Measurements from ENCODE around the gene CERT1.
"Not testable (repeated sequence)": the region's sequence is repeated elsewhere in the genome, so short reads cannot be mapped to it uniquely, and the experiment has no call there.

Gene CERT1

DNA sequence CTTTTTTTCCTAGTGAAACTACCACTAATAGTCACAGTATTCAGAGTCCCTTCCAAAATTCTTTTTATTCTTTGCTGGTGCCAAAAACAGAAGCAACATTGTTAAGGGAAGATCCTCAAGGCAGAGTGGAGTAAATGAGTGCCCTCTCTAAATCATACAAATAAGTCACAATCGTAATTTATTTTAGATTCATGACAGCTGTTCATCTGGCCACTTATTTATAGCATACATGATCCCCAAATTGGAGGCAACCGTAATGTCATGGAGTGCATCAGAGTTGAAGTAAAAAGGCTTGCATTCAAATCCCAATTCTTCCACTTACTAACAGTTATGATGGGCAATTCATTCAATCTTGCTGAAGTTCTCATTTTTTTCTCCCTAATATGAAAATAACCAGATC lies 33.7 kb upstream of the CERT1 start:
- H3K36me3 ChIP-seq (ENCODE audit: control insufficient read depth, insufficient read depth, low read length): no peaks in the 10 kb centered on the region
- H3K9me3 ChIP-seq (ENCODE audit: control insufficient read depth, low read length): no peaks in the 10 kb centered on the region
- no peak overlapping the region for H3K27ac ChIP-seq (ENCODE audit: insufficient read depth, low read length, poor library complexity, severe bottlenecking)
- DNase-seq: no peak
- H3K27me3 ChIP-seq (replicated peaks; ENCODE audit: control insufficient read depth, insufficient read depth, low read length, poor library complexity, severe bottlenecking): no peaks in the 10 kb centered on the region
- no peak overlapping the region for H3K4me3 ChIP-seq (ENCODE audit: insufficient read depth, low read depth, low read length, poor library complexity, severe bottlenecking)
- H3K4me1 ChIP-seq (ENCODE audit: control insufficient read depth, insufficient read depth, low read length, poor library complexity, severe bottlenecking): no peaks in the 10 kb centered on the region

DNA sequence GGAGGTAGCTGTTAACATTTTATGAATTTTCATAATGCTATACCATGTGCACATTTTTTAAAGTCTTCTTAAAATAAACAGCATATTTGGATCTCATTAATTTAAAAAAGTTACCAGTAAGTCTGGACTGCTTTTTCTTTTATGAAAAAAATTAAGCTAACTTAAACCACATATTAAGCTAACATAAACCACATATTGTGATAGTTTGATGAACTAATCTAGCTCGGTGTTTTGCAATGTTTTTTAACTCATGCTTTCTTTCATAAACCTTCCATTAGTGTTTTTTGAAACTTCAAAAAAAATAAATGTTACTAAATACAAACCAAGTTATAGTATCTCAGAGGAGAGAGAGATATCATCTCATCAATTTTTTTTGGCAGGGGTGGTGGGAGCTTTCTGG lies 26.8 kb upstream of the CERT1 start:
- Histone ChIP-seq H3K4me3 (ENCODE audit: insufficient read depth, low read depth, low read length, poor library complexity, severe bottlenecking) (no peak overlapping the region), H3K27ac (ENCODE audit: insufficient read depth, low read length, poor library complexity, severe bottlenecking) (no peak overlapping the region), H3K4me1 (ENCODE audit: control insufficient read depth, insufficient read depth, low read length, poor library complexity, severe bottlenecking) (no peaks in the 10 kb centered on the region), H3K9me3 (ENCODE audit: control insufficient read depth, low read length) (no peaks in the 10 kb centered on the region), H3K36me3 (ENCODE audit: control insufficient read depth, insufficient read depth, low read length) (no peaks in the 10 kb centered on the region), H3K27me3 (replicated peaks; ENCODE audit: control insufficient read depth, insufficient read depth, low read length, poor library complexity, severe bottlenecking) (no peaks in the 10 kb centered on the region)
- DNase-seq: no peak

DNA sequence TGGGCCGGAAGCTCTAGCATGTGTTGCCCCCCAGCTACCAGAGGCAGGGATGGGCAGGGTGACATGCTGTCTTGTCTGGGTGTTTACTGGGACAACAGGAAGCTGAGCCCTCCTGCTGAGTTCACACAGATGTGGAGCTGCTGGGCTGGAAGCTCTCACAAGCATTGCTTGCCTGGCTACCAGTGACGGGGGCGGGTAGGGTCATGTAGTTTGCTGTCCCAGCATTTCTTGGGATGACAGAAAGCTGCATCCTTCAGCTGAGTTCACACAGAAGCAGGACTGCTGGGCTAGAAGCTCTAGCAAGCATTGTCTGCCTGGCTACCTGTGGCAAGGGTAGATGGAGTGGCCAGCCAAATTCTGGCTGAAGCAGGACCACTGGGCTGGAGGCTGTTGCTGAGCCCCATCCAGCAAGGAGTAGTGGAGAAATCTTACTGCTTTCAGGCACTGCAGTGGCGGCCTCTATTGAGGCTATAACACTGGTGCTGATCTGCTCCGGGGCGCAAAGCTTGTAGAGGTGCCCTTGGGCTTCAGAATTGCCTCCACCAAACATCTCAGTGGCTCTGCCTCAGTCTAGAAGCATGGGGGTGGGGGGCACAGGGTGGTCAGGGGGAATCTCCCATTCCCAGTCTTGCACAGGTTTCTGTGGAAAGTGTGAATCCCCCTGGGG lies 25.4 kb upstream of the CERT1 start:
- no peak for DNase-seq
- H3K4me3 ChIP-seq (ENCODE audit: insufficient read depth, low read depth, low read length, poor library complexity, severe bottlenecking): no peak overlapping the region
- H3K27me3 ChIP-seq (replicated peaks; ENCODE audit: control insufficient read depth, insufficient read depth, low read length, poor library complexity, severe bottlenecking): no peaks in the 10 kb centered on the region
- no peak overlapping the region for H3K27ac ChIP-seq (ENCODE audit: insufficient read depth, low read length, poor library complexity, severe bottlenecking)
- no peaks in the 10 kb centered on the region for H3K4me1 ChIP-seq (ENCODE audit: control insufficient read depth, insufficient read depth, low read length, poor library complexity, severe bottlenecking)
- H3K36me3 ChIP-seq (ENCODE audit: control insufficient read depth, insufficient read depth, low read length): no peaks in the 10 kb centered on the region
- no peaks in the 10 kb centered on the region for H3K9me3 ChIP-seq (ENCODE audit: control insufficient read depth, low read length)

DNA sequence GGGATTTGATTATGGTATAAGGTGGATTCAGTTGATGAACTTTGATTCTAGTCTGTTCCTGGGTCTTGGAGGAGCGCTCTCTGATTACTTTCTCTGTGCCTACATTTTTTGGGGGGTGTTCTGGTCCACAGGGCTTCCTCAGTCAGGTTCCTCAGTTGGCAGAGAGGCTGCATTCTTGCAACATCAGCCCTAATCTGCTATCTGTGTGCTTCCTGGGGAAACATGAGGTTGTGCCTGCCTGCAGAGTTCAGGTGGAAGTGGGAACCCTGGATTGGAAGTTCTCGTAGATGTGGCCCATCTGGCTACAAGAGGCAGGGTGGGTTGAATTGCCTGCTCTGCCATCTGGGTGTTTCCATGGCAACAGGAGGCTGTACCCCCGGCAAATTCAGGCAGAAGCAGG lies 24.7 kb upstream of the CERT1 start:
- Histone ChIP-seq H3K27ac (ENCODE audit: insufficient read depth, low read length, poor library complexity, severe bottlenecking) (no peak overlapping the region), H3K36me3 (ENCODE audit: control insufficient read depth, insufficient read depth, low read length) (no peaks in the 10 kb centered on the region), H3K4me1 (ENCODE audit: control insufficient read depth, insufficient read depth, low read length, poor library complexity, severe bottlenecking) (no peaks in the 10 kb centered on the region), H3K9me3 (ENCODE audit: control insufficient read depth, low read length) (no peaks in the 10 kb centered on the region), H3K4me3 (ENCODE audit: insufficient read depth, low read depth, low read length, poor library complexity, severe bottlenecking) (no peak overlapping the region), H3K27me3 (replicated peaks; ENCODE audit: control insufficient read depth, insufficient read depth, low read length, poor library complexity, severe bottlenecking) (no peaks in the 10 kb centered on the region)
- no peak for DNase-seq

DNA sequence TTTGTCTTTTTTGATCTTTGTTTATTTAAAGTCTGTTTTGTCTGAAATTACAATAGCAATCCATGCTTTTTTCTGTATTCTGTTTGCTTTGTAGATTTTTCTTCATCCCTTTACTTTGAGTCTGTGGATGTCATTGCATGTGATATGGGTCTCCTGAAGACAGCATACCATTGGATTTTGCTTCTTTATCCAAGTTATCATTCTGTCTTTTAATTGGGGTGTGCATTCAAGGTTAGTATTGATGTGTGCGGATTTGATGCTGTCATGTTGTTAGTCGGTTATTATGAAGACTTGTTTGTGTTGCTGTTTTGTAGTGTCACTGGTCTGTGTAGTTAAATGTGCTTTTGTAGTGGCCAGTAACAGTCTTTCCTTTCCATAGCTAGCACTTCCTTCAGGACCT lies 23.3 kb upstream of the CERT1 start:
- no peak overlapping the region for H3K4me3 ChIP-seq (ENCODE audit: insufficient read depth, low read depth, low read length, poor library complexity, severe bottlenecking)
- no peaks in the 10 kb centered on the region for H3K9me3 ChIP-seq (ENCODE audit: control insufficient read depth, low read length)
- H3K27ac ChIP-seq (ENCODE audit: insufficient read depth, low read length, poor library complexity, severe bottlenecking): no peak overlapping the region
- no peaks in the 10 kb centered on the region for H3K27me3 ChIP-seq (replicated peaks; ENCODE audit: control insufficient read depth, insufficient read depth, low read length, poor library complexity, severe bottlenecking)
- no peak for DNase-seq
- no peaks in the 10 kb centered on the region for H3K4me1 ChIP-seq (ENCODE audit: control insufficient read depth, insufficient read depth, low read length, poor library complexity, severe bottlenecking)
- no peaks in the 10 kb centered on the region for H3K36me3 ChIP-seq (ENCODE audit: control insufficient read depth, insufficient read depth, low read length)

DNA sequence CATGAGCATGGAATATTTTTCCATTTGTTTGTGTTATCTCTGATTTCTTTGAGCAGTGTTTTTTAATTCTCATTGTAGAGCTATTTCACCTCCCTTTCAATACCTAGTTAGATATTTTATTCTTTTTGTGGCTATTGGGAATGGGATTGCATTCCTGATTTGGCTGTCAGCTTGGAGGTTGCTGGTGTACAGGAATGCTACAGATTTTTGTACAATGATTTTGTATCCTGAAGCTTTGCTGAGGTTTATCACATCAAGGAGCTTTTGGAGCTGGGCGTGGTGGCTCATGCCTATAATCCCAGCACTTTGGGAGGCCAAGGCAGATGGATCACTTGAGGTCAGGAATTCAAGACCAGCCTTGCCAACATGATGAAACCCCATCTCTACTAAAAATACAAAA lies 22.3 kb upstream of the CERT1 start:
- not testable (repeated sequence) for DNase-seq; H3K27ac ChIP-seq (ENCODE audit: insufficient read depth, low read length, poor library complexity, severe bottlenecking); H3K36me3 ChIP-seq (ENCODE audit: control insufficient read depth, insufficient read depth, low read length)

DNA sequence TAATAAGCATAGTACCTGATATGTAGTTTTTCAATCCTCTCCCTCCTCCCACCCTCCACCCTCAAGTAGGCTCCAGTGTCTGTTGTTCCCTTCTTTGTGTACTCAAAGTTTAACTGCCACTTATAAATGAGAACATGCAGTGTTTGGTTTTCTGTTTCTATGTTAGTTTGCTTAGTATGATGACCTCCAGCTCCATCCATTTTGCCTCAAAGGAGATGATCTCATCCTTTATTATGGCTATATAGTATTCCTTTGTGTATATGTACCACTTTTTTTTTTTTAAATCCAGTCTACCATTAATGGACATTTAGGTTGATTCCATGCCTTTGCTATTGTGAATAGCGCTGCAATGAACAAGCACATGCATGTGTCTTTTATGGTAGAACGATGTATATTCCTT lies 20.8 kb upstream of the CERT1 start:
- no peak overlapping the region for H3K27ac ChIP-seq (ENCODE audit: insufficient read depth, low read length, poor library complexity, severe bottlenecking)
- no peaks in the 10 kb centered on the region for H3K9me3 ChIP-seq (ENCODE audit: control insufficient read depth, low read length)
- no peak overlapping the region for H3K4me3 ChIP-seq (ENCODE audit: insufficient read depth, low read depth, low read length, poor library complexity, severe bottlenecking)
- no peaks in the 10 kb centered on the region for H3K36me3 ChIP-seq (ENCODE audit: control insufficient read depth, insufficient read depth, low read length)
- H3K4me1 ChIP-seq (ENCODE audit: control insufficient read depth, insufficient read depth, low read length, poor library complexity, severe bottlenecking): no peaks in the 10 kb centered on the region
- H3K27me3 ChIP-seq (replicated peaks; ENCODE audit: control insufficient read depth, insufficient read depth, low read length, poor library complexity, severe bottlenecking): no peaks in the 10 kb centered on the region
- DNase-seq: no peak

More for the DNA sequence above, 22.3 kb upstream of the CERT1 start:
- H3K9me3 ChIP-seq (ENCODE audit: control insufficient read depth, low read length); H3K27me3 ChIP-seq (replicated peaks; ENCODE audit: control insufficient read depth, insufficient read depth, low read length, poor library complexity, severe bottlenecking); H3K4me3 ChIP-seq (ENCODE audit: insufficient read depth, low read depth, low read length, poor library complexity, severe bottlenecking); H3K4me1 ChIP-seq (ENCODE audit: control insufficient read depth, insufficient read depth, low read length, poor library complexity, severe bottlenecking): not testable (repeated sequence)

DNA sequence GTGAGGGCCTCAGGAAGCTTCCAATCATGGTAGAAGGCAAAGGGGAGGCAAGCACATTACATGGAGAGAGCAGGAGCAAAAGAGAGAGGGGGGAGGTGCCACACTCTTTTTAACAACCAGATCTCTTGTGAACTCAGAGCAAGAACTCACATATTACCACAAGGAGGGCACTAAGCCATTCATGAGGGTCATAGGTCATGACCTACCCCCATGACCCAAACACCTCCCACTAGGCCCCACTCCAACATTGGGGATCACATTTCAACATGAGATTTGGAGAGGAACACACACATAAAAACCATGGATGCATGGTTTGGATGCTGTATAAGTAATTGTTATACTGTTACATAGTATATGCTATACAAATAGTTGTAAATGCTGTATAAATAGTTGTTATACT lies 17.8 kb upstream of the CERT1 start:
- H3K4me3 ChIP-seq (ENCODE audit: insufficient read depth, low read depth, low read length, poor library complexity, severe bottlenecking): no peak overlapping the region
- no peaks in the 10 kb centered on the region for H3K9me3 ChIP-seq (ENCODE audit: control insufficient read depth, low read length)
- no peaks in the 10 kb centered on the region for H3K27me3 ChIP-seq (replicated peaks; ENCODE audit: control insufficient read depth, insufficient read depth, low read length, poor library complexity, severe bottlenecking)
- H3K27ac ChIP-seq (ENCODE audit: insufficient read depth, low read length, poor library complexity, severe bottlenecking): no peak overlapping the region
- no peak for DNase-seq
- H3K4me1 ChIP-seq (ENCODE audit: control insufficient read depth, insufficient read depth, low read length, poor library complexity, severe bottlenecking): no peaks in the 10 kb centered on the region
- H3K36me3 ChIP-seq (ENCODE audit: control insufficient read depth, insufficient read depth, low read length): no peaks in the 10 kb centered on the region

DNA sequence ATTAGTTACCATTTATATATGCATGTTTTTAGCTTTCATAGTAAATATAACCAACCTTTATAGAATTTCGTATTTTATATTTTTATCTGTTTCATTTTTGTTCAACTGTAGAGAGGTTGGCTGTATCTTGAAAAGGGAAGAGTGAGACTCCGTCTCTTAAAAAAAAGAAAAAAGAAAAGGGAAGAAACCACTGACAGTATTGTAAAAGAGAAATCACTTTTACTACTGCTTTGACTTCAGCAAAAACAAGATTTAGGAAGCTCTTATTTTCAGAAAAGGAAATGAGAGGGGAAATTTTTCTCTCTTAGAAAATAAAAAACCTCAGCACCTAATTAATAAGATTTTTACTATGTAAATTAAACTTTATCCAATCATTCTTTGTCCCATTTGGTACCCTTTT lies 14.6 kb upstream of the CERT1 start:
- DNase-seq: no peak
- Histone ChIP-seq H3K4me1 (ENCODE audit: control insufficient read depth, insufficient read depth, low read length, poor library complexity, severe bottlenecking) (no peaks in the 10 kb centered on the region), H3K4me3 (ENCODE audit: insufficient read depth, low read depth, low read length, poor library complexity, severe bottlenecking) (no peak overlapping the region), H3K27me3 (replicated peaks; ENCODE audit: control insufficient read depth, insufficient read depth, low read length, poor library complexity, severe bottlenecking) (no peaks in the 10 kb centered on the region), H3K9me3 (ENCODE audit: control insufficient read depth, low read length) (no peaks in the 10 kb centered on the region), H3K27ac (ENCODE audit: insufficient read depth, low read length, poor library complexity, severe bottlenecking) (no peak overlapping the region), H3K36me3 (ENCODE audit: control insufficient read depth, insufficient read depth, low read length) (no peaks in the 10 kb centered on the region)

DNA sequence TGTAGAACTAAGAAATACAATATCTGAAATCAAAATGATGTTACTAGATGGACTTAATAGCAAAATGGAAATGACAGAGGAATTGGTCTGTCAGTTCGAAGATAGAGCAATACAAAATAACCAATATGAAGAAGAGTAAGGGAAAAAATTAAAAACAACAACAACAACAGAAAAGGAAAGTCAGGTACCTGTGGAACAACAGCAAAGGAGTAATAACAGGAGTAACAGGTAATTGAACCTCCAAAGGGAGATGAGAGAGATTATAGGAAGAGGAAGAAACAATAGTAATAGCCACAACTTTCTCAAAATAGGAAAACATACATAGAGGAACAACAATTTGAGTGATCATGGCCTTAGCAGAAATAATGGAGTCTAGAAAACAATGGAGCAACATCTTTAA lies 13.9 kb upstream of the CERT1 start:
- no peaks in the 10 kb centered on the region for H3K9me3 ChIP-seq (ENCODE audit: control insufficient read depth, low read length)
- no peaks in the 10 kb centered on the region for H3K4me1 ChIP-seq (ENCODE audit: control insufficient read depth, insufficient read depth, low read length, poor library complexity, severe bottlenecking)
- no peak overlapping the region for H3K4me3 ChIP-seq (ENCODE audit: insufficient read depth, low read depth, low read length, poor library complexity, severe bottlenecking)
- H3K27ac ChIP-seq (ENCODE audit: insufficient read depth, low read length, poor library complexity, severe bottlenecking): no peak overlapping the region
- H3K27me3 ChIP-seq (replicated peaks; ENCODE audit: control insufficient read depth, insufficient read depth, low read length, poor library complexity, severe bottlenecking): no peaks in the 10 kb centered on the region
- no peak for DNase-seq
- H3K36me3 ChIP-seq (ENCODE audit: control insufficient read depth, insufficient read depth, low read length): peaks cover under 1% of the 10 kb centered on the region

Measured in effector memory CD4-positive, alpha-beta T cell (primary cell).